Nephron (organoid): ENCODE measurements around the gene PCNX1.

Experiments used
- H3K27ac Mint-ChIP-seq, 3 experiments: 2 replicates each; pipeline ENCODE4 v1.8.0; 2020; ENCODE audit warnings: mixed read lengths in 3 of 3, mild to moderate bottlenecking in 2 of 3, moderate library complexity in 1 of 3
- H3K27me3 Mint-ChIP-seq: 2 replicates; pipeline ENCODE4 v1.8.0; 2021; ENCODE audit warnings: low read depth, mild to moderate bottlenecking, moderate library complexity, mixed read lengths
- H3K36me3 Mint-ChIP-seq: 2 replicates; pipeline ENCODE4 v1.8.0; 2020; ENCODE audit warnings: low read depth, mixed read lengths
- H3K4me1 Mint-ChIP-seq: 2 replicates; pipeline ENCODE4 v1.8.0; 2020; ENCODE audit warnings: mixed read lengths
- H3K4me3 Mint-ChIP-seq, 3 experiments: 2 replicates each; pipeline ENCODE4 v1.8.0; 2020; ENCODE audit warnings: mild to moderate bottlenecking in 3 of 3, mixed read lengths in 3 of 3, moderate library complexity in 2 of 3
- H3K9me3 Mint-ChIP-seq: 2 replicates; pipeline ENCODE4 v1.8.0; 2020; ENCODE audit warnings: mixed read lengths
- TF ChIP-seq, protein P1 (sequence below), 3 experiments: fragments of 200-600 bp; sonication (generic); IDR thresholded peaks; one replicate each; pipeline ENCODE4 v1.5.0; 2021; ENCODE audit warnings: antibody characterized with exemption in 3 of 3; ENCODE audit not compliant: unreplicated experiment in 3 of 3

PCNX1 gene

DNA sequence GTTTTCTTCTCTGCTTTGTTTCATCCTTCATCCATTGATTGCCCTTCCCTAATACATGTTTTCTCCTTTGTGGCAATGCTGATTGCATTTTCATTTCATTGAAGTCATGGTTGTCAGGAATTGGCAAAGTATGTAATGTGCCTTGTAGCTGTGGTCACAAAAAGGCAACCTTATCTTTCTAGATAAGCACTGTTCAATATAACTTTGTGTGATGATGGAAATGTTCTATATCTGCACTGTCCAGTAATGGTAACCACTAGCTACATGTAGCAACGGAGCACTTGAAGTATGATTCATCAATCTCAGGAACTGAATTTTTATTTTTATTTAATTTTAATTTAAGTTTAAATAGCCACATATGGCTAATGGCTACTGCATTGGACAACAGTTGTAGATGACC, 79.8 kb downstream of the PCNX1 start:
- TF ChIP-seq, protein P1, sequence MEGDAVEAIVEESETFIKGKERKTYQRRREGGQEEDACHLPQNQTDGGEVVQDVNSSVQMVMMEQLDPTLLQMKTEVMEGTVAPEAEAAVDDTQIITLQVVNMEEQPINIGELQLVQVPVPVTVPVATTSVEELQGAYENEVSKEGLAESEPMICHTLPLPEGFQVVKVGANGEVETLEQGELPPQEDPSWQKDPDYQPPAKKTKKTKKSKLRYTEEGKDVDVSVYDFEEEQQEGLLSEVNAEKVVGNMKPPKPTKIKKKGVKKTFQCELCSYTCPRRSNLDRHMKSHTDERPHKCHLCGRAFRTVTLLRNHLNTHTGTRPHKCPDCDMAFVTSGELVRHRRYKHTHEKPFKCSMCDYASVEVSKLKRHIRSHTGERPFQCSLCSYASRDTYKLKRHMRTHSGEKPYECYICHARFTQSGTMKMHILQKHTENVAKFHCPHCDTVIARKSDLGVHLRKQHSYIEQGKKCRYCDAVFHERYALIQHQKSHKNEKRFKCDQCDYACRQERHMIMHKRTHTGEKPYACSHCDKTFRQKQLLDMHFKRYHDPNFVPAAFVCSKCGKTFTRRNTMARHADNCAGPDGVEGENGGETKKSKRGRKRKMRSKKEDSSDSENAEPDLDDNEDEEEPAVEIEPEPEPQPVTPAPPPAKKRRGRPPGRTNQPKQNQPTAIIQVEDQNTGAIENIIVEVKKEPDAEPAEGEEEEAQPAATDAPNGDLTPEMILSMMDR (IDR thresholded peaks at IDR 0.05; ENCODE audit: unreplicated experiment in 3 of 3) = no peak
- Mint-ChIP-seq H3K27ac (no peak overlapping the region), H3K9me3 (no peaks in the 10 kb centered on the region), H3K36me3 (peaks cover 11% of the 10 kb centered on the region), H3K27me3 (no peaks in the 10 kb centered on the region), H3K4me1 (no peaks in the 10 kb centered on the region), H3K4me3 (no peak overlapping the region)

- no peak overlapping the region for H3K4me3 Mint-ChIP-seq
- TF ChIP-seq, protein P1 (IDR thresholded peaks at IDR 0.05; ENCODE audit: unreplicated experiment in 3 of 3) = no peak
- H3K9me3 Mint-ChIP-seq = no peaks in the 10 kb centered on the region
- no peaks in the 10 kb centered on the region for H3K4me1 Mint-ChIP-seq
- H3K27me3 Mint-ChIP-seq = no peaks in the 10 kb centered on the region
- H3K27ac Mint-ChIP-seq = no peak overlapping the region
- H3K36me3 Mint-ChIP-seq = peaks cover 16% of the 10 kb centered on the region
Observed at GRCh38 chr14:70988452-70988851, 81.2 kb downstream of the PCNX1 start.

DNA sequence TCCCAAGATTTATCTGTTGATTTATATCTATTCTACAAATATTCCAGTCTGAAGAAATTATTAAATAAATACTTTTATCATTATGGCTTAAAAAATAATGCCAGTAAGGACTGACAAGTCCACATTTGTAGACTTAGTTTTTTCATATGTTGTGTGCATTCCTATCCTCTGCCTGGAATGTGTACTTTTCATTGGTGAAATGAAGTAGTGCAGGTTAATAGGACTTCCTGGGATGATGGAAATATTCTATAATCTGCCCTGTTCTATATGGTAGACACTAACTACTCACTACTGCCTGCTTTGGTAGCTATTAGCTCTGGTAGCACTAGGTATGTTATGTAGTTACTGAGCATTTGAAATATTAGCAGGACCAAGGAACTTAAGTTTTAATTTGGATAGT, 86.7 kb downstream of the PCNX1 start:
- Mint-ChIP-seq H3K4me1 (no peaks in the 10 kb centered on the region), H3K36me3 (peaks cover 21% of the 10 kb centered on the region), H3K27me3 (no peaks in the 10 kb centered on the region), H3K4me3 (no peak overlapping the region), H3K27ac (no peak overlapping the region), H3K9me3 (no peaks in the 10 kb centered on the region)
- TF ChIP-seq, protein P1 (IDR thresholded peaks at IDR 0.05; ENCODE audit: unreplicated experiment in 3 of 3) = no peak

DNA sequence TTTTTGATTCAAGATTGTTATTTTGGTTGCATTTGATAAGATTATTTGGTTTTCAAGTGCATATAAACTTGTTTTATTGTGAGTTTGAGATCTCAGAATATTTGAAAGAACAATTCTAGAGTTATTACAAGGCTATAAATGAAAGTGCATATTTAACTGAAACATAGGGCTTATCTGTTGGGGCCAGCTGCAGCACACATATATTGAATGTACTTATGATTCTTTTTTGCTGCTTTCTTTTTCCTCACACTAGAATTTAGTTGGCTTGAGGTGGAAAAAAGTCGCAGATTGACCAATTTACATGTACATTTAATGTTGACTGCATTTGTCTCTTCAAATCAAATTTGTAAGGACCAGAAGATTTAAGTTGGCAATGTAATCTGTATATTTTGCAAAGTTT, 88.0 kb downstream of the PCNX1 start:
- Mint-ChIP-seq H3K4me1 (no peaks in the 10 kb centered on the region), H3K4me3 (no peak overlapping the region), H3K36me3 (peaks cover 21% of the 10 kb centered on the region), H3K27me3 (no peaks in the 10 kb centered on the region), H3K9me3 (no peaks in the 10 kb centered on the region), H3K27ac (no peak overlapping the region)
- TF ChIP-seq, protein P1 (IDR thresholded peaks at IDR 0.05; ENCODE audit: unreplicated experiment in 3 of 3) = no peak

DNA sequence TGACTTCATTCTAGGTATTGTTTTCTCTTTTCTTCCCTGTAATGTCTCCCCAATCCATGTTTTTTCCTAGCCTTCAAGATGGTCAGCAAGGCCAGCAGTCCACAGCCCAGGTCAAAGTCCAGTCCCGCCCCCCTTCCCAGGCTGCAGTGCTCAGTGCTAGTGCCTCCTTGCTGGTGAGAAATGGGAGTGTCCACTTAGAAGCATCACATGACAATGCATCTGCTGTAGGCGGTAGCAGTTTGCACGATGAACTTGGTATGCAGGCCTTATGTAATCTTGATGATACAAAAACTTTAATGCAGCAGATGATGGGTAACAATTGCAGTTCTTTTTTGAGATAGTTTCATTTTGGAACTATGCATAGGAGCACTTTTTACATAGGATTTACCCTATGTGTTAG, 88.4 kb downstream of the PCNX1 start:
- H3K27me3 Mint-ChIP-seq = no peaks in the 10 kb centered on the region
- H3K27ac Mint-ChIP-seq = no peak overlapping the region
- H3K4me1 Mint-ChIP-seq = no peaks in the 10 kb centered on the region
- H3K4me3 Mint-ChIP-seq = no peak overlapping the region
- H3K36me3 Mint-ChIP-seq = peaks cover 19% of the 10 kb centered on the region
- no peaks in the 10 kb centered on the region for H3K9me3 Mint-ChIP-seq
- TF ChIP-seq, protein P1 (IDR thresholded peaks at IDR 0.05; ENCODE audit: unreplicated experiment in 3 of 3) = no peak

- H3K27ac Mint-ChIP-seq = no peak overlapping the region
- no peak overlapping the region for H3K4me3 Mint-ChIP-seq
- no peaks in the 10 kb centered on the region for H3K4me1 Mint-ChIP-seq
- no peaks in the 10 kb centered on the region for H3K9me3 Mint-ChIP-seq
- H3K27me3 Mint-ChIP-seq = no peaks in the 10 kb centered on the region
- TF ChIP-seq, protein P1 (IDR thresholded peaks at IDR 0.05; ENCODE audit: unreplicated experiment in 3 of 3) = no peak
- H3K36me3 Mint-ChIP-seq = peaks cover 27% of the 10 kb centered on the region
Observed at GRCh38 chr14:70999117-70999516, 91.9 kb downstream of the PCNX1 start.
